Measurements from ENCODE around the gene SMAD5. TPM values are rescaled to one million over a fixed set of nuclear protein-coding genes. Genes with fewer than 3 reads are reported as not detected.

The SMAD5 gene
- total and polyA plus RNA-seq, 2 experiments from 2014 or later, result 37.5 to 56.6 TPM

- peaks cover 5% of the 10 kb centered on the region; the same call in 1 of the 2 replicates for H4K20me1 ChIP-seq (replicated peaks; ENCODE audit: insufficient read depth)
- peaks cover 80% of the 10 kb centered on the region for H3K27me3 Mint-ChIP-seq (ENCODE audit: insufficient read depth, low read depth, poor library complexity)
- H3F3A ChIP-seq (replicated peaks; ENCODE audit: low read depth), result 0 out of 2 replicates have a peak, but pooled peaks cover 3% of the 10 kb centered on the region
- H3K4me1 ChIP-seq (ENCODE audit: insufficient read depth), result peaks cover 22% of the 10 kb centered on the region
- TF ChIP-seq EZH2 (IDR thresholded peaks at IDR 0.05; ENCODE audit: low read depth, unreplicated experiment) (no peak), JUNB (IDR thresholded peaks at IDR 0.05; ENCODE audit: unreplicated experiment) (no peak), POLR2AphosphoS5 (IDR thresholded peaks at IDR 0.05; ENCODE audit: low read depth) (no peak), ZNF331 (CRISPR knock-in tag; IDR thresholded peaks at IDR 0.05; ENCODE audit: low read depth) (no peak), ZNF114 (CRISPR knock-in tag; IDR thresholded peaks at IDR 0.05) (no peak), CREB1 (CRISPR knock-in tag; IDR thresholded peaks at IDR 0.05; ENCODE audit: low read depth) (no peak), STAT1 (IDR thresholded peaks at IDR 0.05; ENCODE audit: unreplicated experiment) (no peak), EZH2phosphoT487 (IDR thresholded peaks at IDR 0.05; ENCODE audit: unreplicated experiment) (no peak), CTCF (conservative IDR thresholded peaks at IDR 0.05; ENCODE audit: low read depth in 2 of 2) (no peak), NANOG (IDR thresholded peaks at IDR 0.05; ENCODE audit: borderline replicate concordance) (no peak), ZNF462 (CRISPR knock-in tag; IDR thresholded peaks at IDR 0.05) (no peak)
- TF ChIP-seq, protein P1, sequence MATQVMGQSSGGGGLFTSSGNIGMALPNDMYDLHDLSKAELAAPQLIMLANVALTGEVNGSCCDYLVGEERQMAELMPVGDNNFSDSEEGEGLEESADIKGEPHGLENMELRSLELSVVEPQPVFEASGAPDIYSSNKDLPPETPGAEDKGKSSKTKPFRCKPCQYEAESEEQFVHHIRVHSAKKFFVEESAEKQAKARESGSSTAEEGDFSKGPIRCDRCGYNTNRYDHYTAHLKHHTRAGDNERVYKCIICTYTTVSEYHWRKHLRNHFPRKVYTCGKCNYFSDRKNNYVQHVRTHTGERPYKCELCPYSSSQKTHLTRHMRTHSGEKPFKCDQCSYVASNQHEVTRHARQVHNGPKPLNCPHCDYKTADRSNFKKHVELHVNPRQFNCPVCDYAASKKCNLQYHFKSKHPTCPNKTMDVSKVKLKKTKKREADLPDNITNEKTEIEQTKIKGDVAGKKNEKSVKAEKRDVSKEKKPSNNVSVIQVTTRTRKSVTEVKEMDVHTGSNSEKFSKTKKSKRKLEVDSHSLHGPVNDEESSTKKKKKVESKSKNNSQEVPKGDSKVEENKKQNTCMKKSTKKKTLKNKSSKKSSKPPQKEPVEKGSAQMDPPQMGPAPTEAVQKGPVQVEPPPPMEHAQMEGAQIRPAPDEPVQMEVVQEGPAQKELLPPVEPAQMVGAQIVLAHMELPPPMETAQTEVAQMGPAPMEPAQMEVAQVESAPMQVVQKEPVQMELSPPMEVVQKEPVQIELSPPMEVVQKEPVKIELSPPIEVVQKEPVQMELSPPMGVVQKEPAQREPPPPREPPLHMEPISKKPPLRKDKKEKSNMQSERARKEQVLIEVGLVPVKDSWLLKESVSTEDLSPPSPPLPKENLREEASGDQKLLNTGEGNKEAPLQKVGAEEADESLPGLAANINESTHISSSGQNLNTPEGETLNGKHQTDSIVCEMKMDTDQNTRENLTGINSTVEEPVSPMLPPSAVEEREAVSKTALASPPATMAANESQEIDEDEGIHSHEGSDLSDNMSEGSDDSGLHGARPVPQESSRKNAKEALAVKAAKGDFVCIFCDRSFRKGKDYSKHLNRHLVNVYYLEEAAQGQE (IDR thresholded peaks at IDR 0.05; ENCODE audit: unreplicated experiment), result no peak
- TF ChIP-seq, protein P2, sequence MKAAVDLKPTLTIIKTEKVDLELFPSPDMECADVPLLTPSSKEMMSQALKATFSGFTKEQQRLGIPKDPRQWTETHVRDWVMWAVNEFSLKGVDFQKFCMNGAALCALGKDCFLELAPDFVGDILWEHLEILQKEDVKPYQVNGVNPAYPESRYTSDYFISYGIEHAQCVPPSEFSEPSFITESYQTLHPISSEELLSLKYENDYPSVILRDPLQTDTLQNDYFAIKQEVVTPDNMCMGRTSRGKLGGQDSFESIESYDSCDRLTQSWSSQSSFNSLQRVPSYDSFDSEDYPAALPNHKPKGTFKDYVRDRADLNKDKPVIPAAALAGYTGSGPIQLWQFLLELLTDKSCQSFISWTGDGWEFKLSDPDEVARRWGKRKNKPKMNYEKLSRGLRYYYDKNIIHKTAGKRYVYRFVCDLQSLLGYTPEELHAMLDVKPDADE (IDR thresholded peaks at IDR 0.05), result no peak
- H3K4me1 Mint-ChIP-seq, result peaks cover 35% of the 10 kb centered on the region
- H3K4me3 ChIP-seq, result no peak overlapping the region
- DNase-seq (ENCODE audit: low spot score) (no peak), ATAC-seq (no peak)
- H3K27ac Mint-ChIP-seq, result no peak overlapping the region
- peaks cover 7% of the 10 kb centered on the region; the same call in 2 of the 3 replicates for H3K36me3 Mint-ChIP-seq (ENCODE audit: low read depth)
- H3K9me3 Mint-ChIP-seq, result peaks cover 15% of the 10 kb centered on the region; the same call in 2 of the 3 replicates
- no peaks in the 10 kb centered on the region for H3K36me3 ChIP-seq (ENCODE audit: insufficient read depth)
- no peak overlapping the region for H3K4me3 Mint-ChIP-seq
- H3K27me3 ChIP-seq (ENCODE audit: insufficient read depth), result peaks cover 95% of the 10 kb centered on the region
- no peak overlapping the region for H3K27ac ChIP-seq (ENCODE audit: low read depth)
- no peaks in the 10 kb centered on the region for H3K79me2 ChIP-seq (replicated peaks; ENCODE audit: insufficient read depth)
- 0 out of 2 replicates have a peak overlapping the region, but pooled peaks have one; percentile 9 for H3K4me2 ChIP-seq
- no peaks in the 10 kb centered on the region for H3K9me2 ChIP-seq (ENCODE audit: insufficient read depth)
- H2AFZ ChIP-seq, result no peak overlapping the region
These were observed 69.2 kb downstream of the SMAD5 start for GRCh38 chr5:136201870-136202269.
